ENCODE data around the gene KIAA1671.

KIAA1671 gene

GRCh38 chr22:24975813-24976341 lies 23.4 kb downstream of the KIAA1671 start:
- no peak for DNase-seq

DNA sequence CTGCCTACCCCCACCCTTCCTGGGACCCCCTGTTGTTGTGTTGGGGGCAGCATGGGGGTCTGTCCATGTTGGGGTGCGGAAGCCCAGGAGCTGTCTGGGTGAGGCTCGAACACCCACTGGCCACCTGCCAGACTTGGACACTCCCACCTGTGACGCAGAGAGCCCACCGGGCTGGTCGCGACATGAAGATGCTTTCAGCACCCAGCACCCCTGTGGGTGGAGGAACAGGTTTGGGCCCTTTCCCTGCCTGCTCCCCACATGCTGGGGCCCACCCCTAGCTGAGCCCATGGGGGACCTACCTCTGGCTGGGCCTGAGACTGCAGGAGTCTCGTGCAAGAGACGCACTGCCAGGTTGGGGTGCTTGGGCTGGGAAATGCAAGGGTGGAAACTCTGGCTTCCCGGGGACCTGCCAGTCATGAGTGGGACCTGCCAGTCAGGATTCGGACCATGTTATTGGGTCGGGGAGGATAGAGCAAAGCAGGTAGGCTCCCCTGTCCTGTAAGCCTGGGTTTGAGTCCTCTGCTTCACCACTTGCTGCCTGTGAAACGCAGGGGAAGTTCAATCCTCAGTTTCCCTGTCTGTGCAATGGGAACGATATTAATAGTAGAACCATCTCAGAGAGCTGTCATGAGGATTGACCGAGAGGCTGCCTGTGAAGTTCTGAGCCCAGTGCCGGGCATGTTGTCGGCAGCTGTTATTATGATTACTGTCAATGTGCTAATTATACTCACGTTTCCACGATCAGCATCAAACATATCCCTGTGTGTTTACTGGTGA lies 24.1 kb downstream of the KIAA1671 start:
- in situ Hi-C loops (cut with MboI; ENCODE audit: low pct_unique_long_range_greater_than_20kb, low sequenced_read_pairs), result no loop called here
- DNase-seq, result no peak

More at GRCh38 chr22:24975813-24976341, 23.4 kb downstream of the KIAA1671 start:
- in situ Hi-C loops (cut with MboI; ENCODE audit: low pct_unique_long_range_greater_than_20kb, low sequenced_read_pairs), result no loop called here

DNA sequence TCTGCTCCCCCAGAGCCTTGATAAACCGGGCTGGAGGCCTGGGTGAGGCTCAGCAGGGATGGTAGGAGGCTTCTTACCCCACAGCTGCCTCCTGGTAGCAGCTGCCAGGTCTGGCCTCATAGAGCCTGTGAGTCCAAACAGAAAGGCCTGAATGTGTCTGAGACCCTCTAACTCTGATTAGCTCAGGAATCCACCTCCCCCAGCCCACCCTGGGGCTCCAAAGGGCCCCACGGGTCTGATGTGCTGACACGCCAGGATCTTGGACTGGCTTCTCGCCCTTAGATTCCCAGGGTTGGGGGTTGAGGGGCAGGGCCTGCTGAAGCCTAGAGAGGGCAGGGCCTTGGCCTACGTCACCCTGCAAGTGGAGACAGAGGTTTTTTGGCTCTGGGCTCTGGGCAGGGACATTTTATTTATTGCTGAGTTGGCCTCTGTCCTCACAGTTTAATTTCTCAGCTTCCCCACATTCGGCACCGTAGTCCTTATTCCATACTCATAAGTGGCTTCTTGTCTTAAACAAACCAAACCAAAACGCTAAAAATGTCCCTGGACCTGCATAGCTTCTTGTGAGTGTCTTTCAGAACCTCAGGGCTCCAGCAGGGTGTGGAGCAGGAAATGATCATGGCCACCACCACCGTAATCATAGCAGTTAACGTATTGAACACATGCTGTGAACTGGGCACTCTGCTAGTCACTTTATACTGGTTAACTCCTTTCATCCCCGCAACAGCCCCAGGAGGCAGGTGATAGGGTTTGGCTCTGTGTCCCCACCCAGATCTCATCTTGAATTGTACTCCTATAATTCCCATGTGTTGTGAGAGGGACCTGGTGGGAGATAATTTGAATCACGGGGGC lies 25.1 kb downstream of the KIAA1671 start:
- no peak for DNase-seq
- in situ Hi-C loops (cut with MboI; ENCODE audit: low pct_unique_long_range_greater_than_20kb, low sequenced_read_pairs), result no loop called here

DNA sequence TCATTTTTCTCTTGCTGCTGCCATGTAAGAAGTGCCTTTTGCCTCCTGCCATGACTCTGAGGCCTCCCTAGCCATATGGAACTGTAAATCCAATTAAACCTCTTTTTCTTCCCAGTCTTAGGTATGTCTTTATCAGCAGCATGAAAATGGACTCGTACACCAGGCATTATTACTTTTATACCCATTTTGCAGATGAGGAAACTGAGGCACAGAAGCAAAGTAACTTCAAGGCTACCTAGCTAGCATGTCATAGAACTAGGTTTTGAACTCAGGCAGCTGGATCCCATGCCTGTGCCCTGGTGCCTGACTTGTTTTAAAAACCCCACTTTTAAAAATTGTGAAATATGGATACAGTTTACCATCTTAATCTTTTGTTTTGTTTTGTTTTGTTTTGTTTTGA lies 25.8 kb downstream of the KIAA1671 start:
- in situ Hi-C loops (cut with MboI; ENCODE audit: low pct_unique_long_range_greater_than_20kb, low sequenced_read_pairs), result no loop called here
- DNase-seq, result peak; percentile 21

DNA sequence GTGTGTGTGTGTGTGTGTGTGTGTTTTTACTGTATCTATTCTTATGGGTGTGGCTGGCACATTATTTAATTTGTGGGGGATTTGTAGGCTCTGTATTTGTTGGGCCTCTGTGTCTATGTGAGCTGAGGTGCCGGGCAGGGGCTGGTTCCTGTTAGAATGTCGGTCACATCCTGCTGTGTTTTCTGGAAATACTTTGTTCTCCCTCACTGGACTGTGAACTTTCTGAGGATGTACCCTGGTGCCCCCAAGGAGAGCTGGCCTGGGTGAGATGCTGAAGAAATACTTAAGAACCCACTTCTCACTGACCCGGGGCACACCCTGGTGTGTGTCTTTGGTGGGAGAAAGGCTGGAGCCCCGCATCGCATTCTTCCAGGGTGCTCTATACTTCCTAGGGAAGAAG lies 28.6 kb downstream of the KIAA1671 start:
- no peak for DNase-seq
- in situ Hi-C loops (cut with MboI; ENCODE audit: low pct_unique_long_range_greater_than_20kb, low sequenced_read_pairs), result no loop called here

DNA sequence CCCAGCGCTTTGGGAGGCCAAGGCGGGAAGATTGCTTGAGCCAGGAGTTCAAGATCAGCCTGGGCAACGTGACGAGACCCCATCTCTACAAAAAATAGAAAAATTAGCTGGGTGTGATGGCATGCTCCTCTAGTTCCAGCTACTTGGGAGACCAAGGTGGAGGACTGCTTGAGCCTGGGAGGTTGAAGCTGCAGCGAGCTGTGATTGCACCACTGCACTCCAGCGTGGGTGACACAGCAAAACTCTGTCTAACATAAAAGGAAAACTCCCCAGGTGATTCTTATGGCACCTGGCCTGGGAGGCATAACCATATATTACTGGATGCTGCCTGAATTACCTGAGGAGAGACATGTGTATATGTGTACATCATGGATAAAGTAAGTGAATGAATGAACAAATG lies 29.1 kb downstream of the KIAA1671 start:
- in situ Hi-C loops (cut with MboI; ENCODE audit: low pct_unique_long_range_greater_than_20kb, low sequenced_read_pairs), result no loop called here
- DNase-seq, result no peak

DNA sequence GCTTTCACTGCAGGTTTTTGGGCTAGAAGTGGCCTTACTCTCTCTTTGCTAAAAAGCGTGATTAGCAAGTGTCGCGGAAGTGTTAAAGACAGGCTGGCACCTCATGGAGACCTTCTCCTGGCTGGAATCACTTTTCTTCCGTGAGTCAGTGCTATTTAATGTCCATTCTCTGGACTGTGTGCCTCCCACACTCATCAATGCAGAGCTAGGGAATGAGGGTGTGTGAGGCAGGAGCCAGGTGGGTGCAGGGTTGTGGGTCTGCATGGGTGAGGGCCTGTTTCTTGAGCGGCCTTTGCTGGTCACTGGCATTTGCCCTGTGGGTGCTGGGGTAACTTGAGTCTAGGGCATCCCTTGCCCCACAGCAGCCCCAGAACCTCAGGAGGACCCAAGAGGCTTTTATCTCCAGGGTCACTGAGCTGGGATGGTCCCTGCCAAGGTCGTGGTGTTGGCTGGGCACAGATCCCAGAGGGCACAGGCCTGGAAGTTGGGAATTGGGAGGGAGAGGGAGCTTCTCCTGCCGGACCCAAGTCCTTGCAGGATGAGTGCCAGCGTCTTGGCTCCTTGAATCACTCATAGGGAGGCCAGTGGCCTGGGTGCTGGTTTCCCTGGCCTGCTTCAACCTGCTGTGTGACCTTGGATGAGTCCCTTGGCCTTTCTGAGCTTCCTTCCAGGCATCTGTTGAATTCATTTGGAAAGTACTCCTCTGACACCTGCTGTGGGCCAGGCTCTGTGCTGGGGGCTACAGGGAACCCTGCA lies 30.0 kb downstream of the KIAA1671 start:
- no peak for DNase-seq
- in situ Hi-C loops (cut with MboI; ENCODE audit: low pct_unique_long_range_greater_than_20kb, low sequenced_read_pairs), result no loop called here

DNA sequence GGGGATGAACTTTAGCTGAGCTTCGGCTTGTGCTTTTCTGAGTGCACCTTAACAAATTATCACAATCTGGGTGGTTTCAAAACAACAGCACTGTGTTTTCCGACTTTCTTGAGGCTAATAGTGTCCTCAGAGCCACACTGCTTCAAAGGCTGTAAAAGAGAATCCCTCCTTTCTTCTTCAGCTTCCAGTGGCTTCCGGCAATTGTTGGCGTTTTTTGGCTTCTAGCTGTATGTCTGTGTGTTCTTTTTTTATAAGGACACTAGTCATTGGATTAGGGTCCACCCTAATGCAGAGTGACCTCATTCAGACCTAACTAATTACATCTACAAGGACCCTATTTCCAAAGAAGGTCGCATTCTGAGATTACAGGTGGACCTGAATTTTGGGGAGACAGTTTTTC lies 30.6 kb downstream of the KIAA1671 start:
- in situ Hi-C loops (cut with MboI; ENCODE audit: low pct_unique_long_range_greater_than_20kb, low sequenced_read_pairs), result no loop called here
- DNase-seq, result no peak

DNA sequence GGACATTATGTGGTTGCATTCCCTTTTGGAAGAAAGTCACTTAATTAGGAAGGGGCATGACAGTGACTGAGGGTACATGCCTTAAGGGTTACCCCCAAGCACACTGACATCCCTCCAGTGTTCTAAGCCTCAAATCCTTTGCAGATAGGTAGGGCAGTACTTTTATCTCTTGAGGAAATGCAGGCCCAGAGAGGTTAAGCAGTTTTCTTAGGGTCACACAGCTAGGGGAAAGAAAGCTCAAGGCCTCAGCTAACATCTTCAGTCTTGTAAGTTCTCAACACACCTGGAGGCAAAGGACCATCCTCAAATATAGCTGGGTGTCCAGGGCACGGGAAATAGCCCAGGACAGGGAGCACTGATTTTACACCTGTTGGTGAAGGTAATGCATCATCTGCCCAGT lies 31.6 kb downstream of the KIAA1671 start:
- no peak for DNase-seq
- in situ Hi-C loops (cut with MboI; ENCODE audit: low pct_unique_long_range_greater_than_20kb, low sequenced_read_pairs), result no loop called here

GRCh38 chr22:24985826-24986214 lies 33.3 kb downstream of the KIAA1671 start:
- DNase-seq, result no peak
- in situ Hi-C loops (cut with MboI; ENCODE audit: low pct_unique_long_range_greater_than_20kb, low sequenced_read_pairs), result no loop called here

DNA sequence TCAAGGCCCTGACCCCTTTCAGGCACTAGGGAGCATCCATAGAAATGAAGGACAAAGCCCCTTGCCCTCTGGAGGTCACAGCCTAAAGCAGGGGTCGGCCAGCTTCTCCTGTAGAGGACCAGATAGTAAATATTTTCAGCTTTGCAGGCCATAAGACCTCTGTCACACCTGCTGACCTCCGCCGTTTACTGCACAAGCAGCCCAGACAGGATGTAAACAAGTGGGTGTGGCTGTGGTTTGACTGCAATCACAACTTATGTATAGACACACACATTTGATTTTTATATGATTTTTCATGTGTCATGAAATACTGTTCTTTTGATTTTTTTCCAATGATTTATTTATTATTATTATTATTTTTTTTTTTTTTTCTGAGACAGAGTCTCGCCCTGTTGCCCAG lies 34.3 kb downstream of the KIAA1671 start:
- in situ Hi-C loops (cut with MboI; ENCODE audit: low pct_unique_long_range_greater_than_20kb, low sequenced_read_pairs), result no loop called here
- DNase-seq, result no peak

GRCh38 chr22:24989135-24989534 lies 36.6 kb downstream of the KIAA1671 start:
- in situ Hi-C loops (cut with MboI; ENCODE audit: low pct_unique_long_range_greater_than_20kb, low sequenced_read_pairs), result no loop called here
- DNase-seq, result no peak

- no peak for DNase-seq
- in situ Hi-C loops (cut with MboI; ENCODE audit: low pct_unique_long_range_greater_than_20kb, low sequenced_read_pairs), result no loop called here
Measured at GRCh38 chr22:24989541-24989951, 37.0 kb downstream of the KIAA1671 start.

GRCh38 chr22:24990344-24990905 lies 37.9 kb downstream of the KIAA1671 start:
- no peak for DNase-seq
- in situ Hi-C loops (cut with MboI; ENCODE audit: low pct_unique_long_range_greater_than_20kb, low sequenced_read_pairs), result no loop called here

GRCh38 chr22:24992946-24993345 lies 40.4 kb downstream of the KIAA1671 start:
- in situ Hi-C loops (cut with MboI; ENCODE audit: low pct_unique_long_range_greater_than_20kb, low sequenced_read_pairs), result no loop called here
- no peak for DNase-seq

GRCh38 chr22:24994070-24994763 lies 41.7 kb downstream of the KIAA1671 start:
- no peak for DNase-seq

DNA sequence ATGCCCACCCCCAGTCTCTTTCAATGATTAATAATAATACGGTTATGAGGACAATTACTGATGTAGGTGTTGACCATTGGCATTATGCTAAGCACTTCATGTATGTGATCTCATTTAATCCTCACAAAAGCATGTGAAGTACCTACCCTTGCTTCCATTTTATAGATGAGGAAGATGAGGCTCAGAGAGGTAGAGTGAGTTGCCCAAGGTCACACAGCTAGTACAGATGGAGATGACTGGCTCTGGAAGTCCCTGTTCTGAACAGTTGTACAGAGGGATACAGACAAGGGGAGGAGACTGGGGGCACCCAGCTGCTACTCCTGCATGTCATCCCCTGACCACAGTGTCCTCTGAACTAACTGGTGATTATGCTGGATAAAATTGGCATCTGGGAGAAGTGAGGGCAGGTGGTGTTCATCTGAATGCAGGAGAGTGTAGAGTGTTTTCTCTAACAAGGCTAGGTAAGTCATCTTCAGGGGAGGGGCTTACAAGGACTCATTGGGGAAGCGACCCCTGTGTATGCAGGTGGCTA lies 43.2 kb downstream of the KIAA1671 start:
- no peak for DNase-seq
- in situ Hi-C loops (cut with MboI; ENCODE audit: low pct_unique_long_range_greater_than_20kb, low sequenced_read_pairs), result no loop called here

More at GRCh38 chr22:24994070-24994763, 41.7 kb downstream of the KIAA1671 start:
- in situ Hi-C loops (cut with MboI; ENCODE audit: low pct_unique_long_range_greater_than_20kb, low sequenced_read_pairs), result no loop called here

- in situ Hi-C loops (cut with MboI; ENCODE audit: low pct_unique_long_range_greater_than_20kb, low sequenced_read_pairs), result no loop called here
- no peak for DNase-seq
Measured at GRCh38 chr22:24996420-24996952, 44.0 kb downstream of the KIAA1671 start.
